Measurements from ENCODE around the gene SSTR3.
A peak's percentile ranks its signal among the peaks of the same experiment; 100 is the strongest.
"Not testable (repeated sequence)": the region's sequence is repeated elsewhere in the genome, so short reads cannot be mapped to it uniquely, and the experiment has no call there.

Gene SSTR3

DNA sequence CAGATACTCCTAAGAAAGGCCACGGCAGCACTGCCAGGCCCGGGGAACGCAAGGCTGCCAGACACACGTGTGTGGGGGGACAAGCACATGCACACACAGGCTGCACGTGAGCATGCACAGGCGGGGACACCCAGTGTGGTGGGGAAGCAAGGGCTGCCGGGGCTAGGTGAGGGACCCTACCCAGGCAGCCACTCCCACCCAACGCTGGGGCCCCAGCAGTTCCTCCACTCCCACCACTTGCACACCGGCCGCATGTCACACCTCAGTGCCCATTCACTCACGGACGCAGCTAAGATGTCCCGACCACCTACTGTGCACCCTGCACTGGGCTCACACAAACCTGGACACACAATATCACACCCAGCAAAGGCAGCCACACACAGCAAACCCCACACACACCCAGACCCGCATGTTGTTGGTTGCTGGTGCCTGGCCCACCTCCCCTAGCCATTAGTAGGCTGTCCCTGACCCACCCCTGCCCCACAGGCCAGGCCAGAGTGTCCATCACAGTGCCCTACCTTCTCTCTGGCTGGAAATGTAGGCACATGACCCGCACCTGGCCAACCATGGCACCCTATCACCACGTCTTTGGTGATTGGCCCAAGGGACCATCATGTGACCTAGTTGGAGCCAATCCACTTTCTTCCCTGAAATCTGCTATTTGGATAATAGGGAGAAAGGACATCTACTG is 8.8 kb downstream of the SSTR3 start:
- DNase-seq: peak; percentile 10 to 50
- TF ChIP-seq, protein P1, sequence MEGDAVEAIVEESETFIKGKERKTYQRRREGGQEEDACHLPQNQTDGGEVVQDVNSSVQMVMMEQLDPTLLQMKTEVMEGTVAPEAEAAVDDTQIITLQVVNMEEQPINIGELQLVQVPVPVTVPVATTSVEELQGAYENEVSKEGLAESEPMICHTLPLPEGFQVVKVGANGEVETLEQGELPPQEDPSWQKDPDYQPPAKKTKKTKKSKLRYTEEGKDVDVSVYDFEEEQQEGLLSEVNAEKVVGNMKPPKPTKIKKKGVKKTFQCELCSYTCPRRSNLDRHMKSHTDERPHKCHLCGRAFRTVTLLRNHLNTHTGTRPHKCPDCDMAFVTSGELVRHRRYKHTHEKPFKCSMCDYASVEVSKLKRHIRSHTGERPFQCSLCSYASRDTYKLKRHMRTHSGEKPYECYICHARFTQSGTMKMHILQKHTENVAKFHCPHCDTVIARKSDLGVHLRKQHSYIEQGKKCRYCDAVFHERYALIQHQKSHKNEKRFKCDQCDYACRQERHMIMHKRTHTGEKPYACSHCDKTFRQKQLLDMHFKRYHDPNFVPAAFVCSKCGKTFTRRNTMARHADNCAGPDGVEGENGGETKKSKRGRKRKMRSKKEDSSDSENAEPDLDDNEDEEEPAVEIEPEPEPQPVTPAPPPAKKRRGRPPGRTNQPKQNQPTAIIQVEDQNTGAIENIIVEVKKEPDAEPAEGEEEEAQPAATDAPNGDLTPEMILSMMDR (IDR thresholded peaks at IDR 0.05): no peak
- Histone ChIP-seq H3K9me3 (no peaks in the 10 kb centered on the region), H3K27me3 (peaks cover 0 to 12% of the 10 kb centered on the region in 2 donors), H3K4me1 (peaks cover 0 to 8% (median 4%) of the 10 kb centered on the region in 4 donors), H3K4me3 (no peak overlapping the region), H3K27ac (no peak overlapping the region), H3K36me3 (no peaks in the 10 kb centered on the region)
- intact Hi-C loops (cut with DNase I; ENCODE audit: low total_unique reads): loop anchor here (2.0 to 10.0 kb wide), 2 partner anchors 37 to 169 kb away; no protein-coding TSS in a partner anchor

DNA sequence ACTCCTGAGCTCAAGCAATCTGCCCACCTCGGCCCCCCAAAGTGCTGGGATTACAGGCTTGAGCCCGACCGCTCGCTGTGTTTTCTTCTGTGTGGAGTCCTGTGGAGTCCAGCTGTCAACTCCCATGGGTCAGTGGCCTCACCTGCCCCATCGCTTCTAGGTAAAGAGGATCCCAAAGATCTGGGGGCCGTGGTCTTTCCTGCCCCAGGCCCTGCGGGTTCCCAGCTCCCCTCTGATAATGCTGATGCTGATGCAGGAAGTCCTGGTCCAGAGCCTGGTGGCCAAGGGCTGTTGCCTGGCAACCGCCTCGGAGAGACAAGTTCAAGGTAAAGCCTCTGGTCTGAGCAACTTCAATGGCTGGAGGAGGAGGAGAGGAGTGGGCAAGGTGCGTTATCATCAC is 9.6 kb downstream of the SSTR3 start:
- no peak overlapping the region for H3K4me3 ChIP-seq
- intact Hi-C loops (cut with DNase I; ENCODE audit: low total_unique reads): loop anchor here (2.0 to 10.0 kb wide), 2 partner anchors 36 to 168 kb away; no protein-coding TSS in a partner anchor
- peak; percentile 14 to 60 for DNase-seq
- TF ChIP-seq, protein P1 (IDR thresholded peaks at IDR 0.05): no peak
- peaks cover 6 to 16% (median 10%) of the 10 kb centered on the region in 4 donors for H3K4me1 ChIP-seq
- H3K36me3 ChIP-seq: no peaks in the 10 kb centered on the region
- peaks cover 0 to 5% of the 10 kb centered on the region in 2 donors for H3K27me3 ChIP-seq
- H3K27ac ChIP-seq: no peak overlapping the region
- no peaks in the 10 kb centered on the region for H3K9me3 ChIP-seq

DNA sequence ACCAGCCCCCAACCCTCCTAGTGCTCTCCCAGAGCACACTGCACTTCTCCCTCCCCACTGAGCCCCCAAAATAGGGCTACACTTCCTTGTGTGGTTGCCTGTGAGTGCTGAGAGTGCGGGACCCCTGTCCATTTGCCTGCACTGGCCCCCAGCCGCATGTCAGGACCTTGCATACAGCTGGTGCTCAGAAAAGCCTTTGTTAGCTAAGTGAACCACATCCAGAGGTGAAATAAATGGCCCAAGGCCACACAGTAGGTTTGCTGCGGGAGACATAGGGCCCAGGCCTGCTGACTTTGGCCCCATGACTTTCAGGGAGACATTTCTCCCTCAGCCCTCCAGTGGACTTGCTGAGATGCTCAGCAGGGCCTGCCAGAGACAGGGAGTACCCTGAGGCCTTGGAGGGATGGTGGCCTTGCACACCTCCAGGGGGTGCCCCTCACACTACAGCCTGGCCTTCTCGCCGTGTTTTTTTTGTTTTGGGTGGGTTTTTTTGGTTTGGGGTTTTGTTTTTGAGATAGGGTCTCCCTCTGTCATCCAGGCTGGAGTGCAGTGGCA is 10.2 kb downstream of the SSTR3 start:
- Histone ChIP-seq H3K4me3 (no peak overlapping the region), H3K27ac (no peak overlapping the region), H3K9me3 (no peaks in the 10 kb centered on the region), H3K36me3 (no peaks in the 10 kb centered on the region), H3K4me1 (peaks cover 7 to 22% (median 17%) of the 10 kb centered on the region in 4 donors), H3K27me3 (no peaks in the 10 kb centered on the region)
- TF ChIP-seq, protein P1 (IDR thresholded peaks at IDR 0.05): no peak
- intact Hi-C loops (cut with DNase I; ENCODE audit: low total_unique reads): loop anchor here (2.0 to 10.0 kb wide), 2 partner anchors 35 to 167 kb away; no protein-coding TSS in a partner anchor
- DNase-seq: peak; percentile 12 to 31

DNA sequence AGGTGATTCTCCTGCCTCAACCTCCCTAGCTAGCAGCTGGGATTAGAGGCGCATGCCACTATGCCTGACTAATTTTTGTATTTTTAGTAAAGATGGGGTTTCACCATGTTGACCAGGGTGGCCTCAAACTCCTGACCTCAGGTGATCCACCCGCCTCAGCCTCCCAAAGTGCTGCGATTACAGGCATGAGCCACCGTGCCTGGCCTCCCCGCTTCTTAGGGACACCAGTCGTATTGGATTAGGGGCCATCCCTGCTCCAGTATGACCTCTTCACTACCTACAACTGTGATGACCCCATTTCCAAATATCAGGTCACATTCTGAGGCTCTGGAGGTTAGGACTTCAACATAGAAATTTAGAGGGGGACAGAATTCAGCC is 10.8 kb downstream of the SSTR3 start:
- H3K4me1 ChIP-seq: peaks cover 7 to 29% (median 23%) of the 10 kb centered on the region in 4 donors
- H3K36me3 ChIP-seq, H3K27ac ChIP-seq, H3K27me3 ChIP-seq, H3K9me3 ChIP-seq, H3K4me3 ChIP-seq: not testable (repeated sequence)
- intact Hi-C loops (cut with DNase I; ENCODE audit: low total_unique reads): loop anchor here (10.0 kb wide), 1 partner anchor 167 kb away; no protein-coding TSS in a partner anchor
- DNase-seq: peak; percentile 2 to 40

DNA sequence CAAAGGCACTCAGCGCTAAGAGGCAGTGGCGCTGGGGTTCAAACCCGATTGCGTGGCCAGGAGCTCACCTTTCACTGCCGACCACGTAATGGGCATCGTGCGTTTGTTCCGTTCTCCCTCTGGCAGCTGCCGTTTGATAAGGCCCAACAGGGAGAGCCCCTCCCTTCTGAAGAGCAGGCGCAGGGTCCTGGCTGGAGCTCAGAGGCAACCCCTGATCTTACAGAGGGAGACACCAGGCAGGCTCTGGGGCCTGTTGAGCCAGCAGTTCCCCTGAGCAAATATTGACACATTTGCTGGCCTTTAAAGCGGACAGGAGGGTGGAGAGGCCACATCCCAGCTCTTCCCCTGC is 12.5 kb downstream of the SSTR3 start:
- Histone ChIP-seq H3K27me3 (no peaks in the 10 kb centered on the region), H3K27ac (peak overlapping the region; percentile 84 to 87), H3K4me1 (peaks cover 7 to 34% (median 24%) of the 10 kb centered on the region in 4 donors), H3K36me3 (no peaks in the 10 kb centered on the region), H3K9me3 (no peaks in the 10 kb centered on the region), H3K4me3 (peak overlapping the region; percentile 61 to 68)
- intact Hi-C loops (cut with DNase I; ENCODE audit: low total_unique reads): loop anchor here (10.0 kb wide), 1 partner anchor 165 kb away; no protein-coding TSS in a partner anchor
- no peak for DNase-seq
- TF ChIP-seq, protein P1 (IDR thresholded peaks at IDR 0.05): no peak

DNA sequence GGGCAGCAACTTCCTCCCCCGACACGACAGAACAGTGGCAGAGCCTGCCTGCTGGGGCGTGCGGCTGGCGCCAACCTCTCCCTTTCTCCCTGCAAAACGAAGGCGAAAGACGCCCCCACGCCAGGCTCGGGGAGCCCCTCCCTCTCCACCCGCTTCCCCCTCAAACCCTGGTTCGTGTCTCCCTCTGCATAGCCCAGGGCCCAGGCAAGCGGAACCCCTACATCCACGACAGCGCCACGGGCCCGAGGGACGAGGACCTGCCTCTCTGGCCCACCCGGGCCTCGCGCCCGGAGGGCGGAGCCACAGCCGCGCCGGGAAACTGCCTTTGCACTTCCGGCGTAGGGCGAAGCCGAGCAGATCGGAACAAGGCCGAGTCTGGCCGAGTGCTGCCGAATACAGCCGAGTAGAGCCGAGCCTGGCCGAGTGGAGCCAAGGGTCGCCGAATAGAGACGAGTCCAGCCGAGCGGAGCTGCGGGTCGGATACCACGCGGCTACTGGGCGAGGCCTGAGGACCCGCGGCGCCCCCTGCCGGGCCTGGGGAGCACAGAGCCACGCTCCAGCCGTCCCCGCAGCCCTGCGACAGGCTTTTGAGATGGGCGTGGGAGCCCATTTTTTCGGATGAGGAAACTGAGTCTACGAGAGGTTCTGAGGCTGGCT is 13.0 kb downstream of the SSTR3 start:
- intact Hi-C loops (cut with DNase I; ENCODE audit: low total_unique reads): no loop called here
- TF ChIP-seq, protein P1 (IDR thresholded peaks at IDR 0.05): peak; percentile 85 to 88
- peak; percentile 98 to 99 for DNase-seq
- Histone ChIP-seq H3K27me3 (no peaks in the 10 kb centered on the region), H3K9me3 (no peaks in the 10 kb centered on the region), H3K27ac (peak overlapping the region; percentile 84 to 87), H3K4me1 (peaks cover 7 to 34% (median 24%) of the 10 kb centered on the region in 4 donors), H3K4me3 (peak overlapping the region; percentile 61 to 68), H3K36me3 (no peaks in the 10 kb centered on the region)

All from tibial artery (tissue), 4 donors.